Stomach (tissue), 4 donors: Measurements from ENCODE around the gene DLD.

Source experiments
- EP300 ChIP-seq: sonication (generic); formaldehyde crosslinking; IDR thresholded peaks from one replicate; pipeline ENCODE4 v1.6.1; 2017; ENCODE audit warnings: antibody characterized with exemption
- POLR2A ChIP-seq, 4 donors: fragments of 450-650 bp; IDR thresholded peaks; one replicate each; pipeline ENCODE4 v1.6.1; 2016; ENCODE audit warnings: antibody characterized with exemption in 4 of 4, control low read depth in 2 of 4, mild to moderate bottlenecking in 1 of 4, moderate library complexity in 1 of 4
- POLR2AphosphoS5 ChIP-seq, 3 donors: sonication (generic); formaldehyde crosslinking; IDR thresholded peaks; one replicate each; pipeline ENCODE4 v1.6.1; 2016; ENCODE audit warnings: antibody characterized with exemption in 3 of 3
- TF ChIP-seq, protein P1 (sequence below), 7 experiments: fragments of 450-650 bp in 4 of 7; fragments of 200-600 bp in 3 of 7; sonication (generic) in 3 of 7; IDR thresholded peaks; one replicate each; pipeline ENCODE4 v1.5.1; 2016 to 2019; ENCODE audit warnings: antibody characterized with exemption in 7 of 7, control low read depth in 2 of 7, mild to moderate bottlenecking in 1 of 7

DNA sequence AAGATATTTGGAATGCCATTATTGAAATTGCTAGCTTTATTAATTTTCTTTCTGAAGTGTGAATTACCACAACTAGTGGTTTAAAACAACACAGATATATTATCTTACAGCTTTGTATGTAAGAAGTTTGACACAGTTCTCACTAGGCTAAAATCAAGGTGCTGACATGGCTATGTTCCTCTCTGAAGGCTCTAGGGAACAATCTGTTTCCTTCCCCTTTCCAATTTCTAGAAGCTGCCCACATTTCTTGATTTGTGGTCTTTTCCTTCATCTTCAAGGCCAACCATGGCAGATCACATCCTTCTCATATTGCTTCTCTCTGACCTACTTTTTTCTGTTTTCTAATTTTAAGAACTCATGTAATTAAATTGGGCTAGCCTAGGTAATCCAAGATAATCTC, 44.7 kb upstream of the DLD start:
- no peak for TF ChIP-seq POLR2A (IDR thresholded peaks at IDR 0.05)
- TF ChIP-seq, protein P1, sequence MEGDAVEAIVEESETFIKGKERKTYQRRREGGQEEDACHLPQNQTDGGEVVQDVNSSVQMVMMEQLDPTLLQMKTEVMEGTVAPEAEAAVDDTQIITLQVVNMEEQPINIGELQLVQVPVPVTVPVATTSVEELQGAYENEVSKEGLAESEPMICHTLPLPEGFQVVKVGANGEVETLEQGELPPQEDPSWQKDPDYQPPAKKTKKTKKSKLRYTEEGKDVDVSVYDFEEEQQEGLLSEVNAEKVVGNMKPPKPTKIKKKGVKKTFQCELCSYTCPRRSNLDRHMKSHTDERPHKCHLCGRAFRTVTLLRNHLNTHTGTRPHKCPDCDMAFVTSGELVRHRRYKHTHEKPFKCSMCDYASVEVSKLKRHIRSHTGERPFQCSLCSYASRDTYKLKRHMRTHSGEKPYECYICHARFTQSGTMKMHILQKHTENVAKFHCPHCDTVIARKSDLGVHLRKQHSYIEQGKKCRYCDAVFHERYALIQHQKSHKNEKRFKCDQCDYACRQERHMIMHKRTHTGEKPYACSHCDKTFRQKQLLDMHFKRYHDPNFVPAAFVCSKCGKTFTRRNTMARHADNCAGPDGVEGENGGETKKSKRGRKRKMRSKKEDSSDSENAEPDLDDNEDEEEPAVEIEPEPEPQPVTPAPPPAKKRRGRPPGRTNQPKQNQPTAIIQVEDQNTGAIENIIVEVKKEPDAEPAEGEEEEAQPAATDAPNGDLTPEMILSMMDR (IDR thresholded peaks at IDR 0.05), result no peak
- no peak for TF ChIP-seq EP300
- no peak for TF ChIP-seq POLR2AphosphoS5 (IDR thresholded peaks at IDR 0.05)
